Measurements from ENCODE around the gene GYS2.
"Not testable (repeated sequence)": the region's sequence is repeated elsewhere in the genome, so short reads cannot be mapped to it uniquely, and the experiment has no call there.

Gene GYS2

DNA sequence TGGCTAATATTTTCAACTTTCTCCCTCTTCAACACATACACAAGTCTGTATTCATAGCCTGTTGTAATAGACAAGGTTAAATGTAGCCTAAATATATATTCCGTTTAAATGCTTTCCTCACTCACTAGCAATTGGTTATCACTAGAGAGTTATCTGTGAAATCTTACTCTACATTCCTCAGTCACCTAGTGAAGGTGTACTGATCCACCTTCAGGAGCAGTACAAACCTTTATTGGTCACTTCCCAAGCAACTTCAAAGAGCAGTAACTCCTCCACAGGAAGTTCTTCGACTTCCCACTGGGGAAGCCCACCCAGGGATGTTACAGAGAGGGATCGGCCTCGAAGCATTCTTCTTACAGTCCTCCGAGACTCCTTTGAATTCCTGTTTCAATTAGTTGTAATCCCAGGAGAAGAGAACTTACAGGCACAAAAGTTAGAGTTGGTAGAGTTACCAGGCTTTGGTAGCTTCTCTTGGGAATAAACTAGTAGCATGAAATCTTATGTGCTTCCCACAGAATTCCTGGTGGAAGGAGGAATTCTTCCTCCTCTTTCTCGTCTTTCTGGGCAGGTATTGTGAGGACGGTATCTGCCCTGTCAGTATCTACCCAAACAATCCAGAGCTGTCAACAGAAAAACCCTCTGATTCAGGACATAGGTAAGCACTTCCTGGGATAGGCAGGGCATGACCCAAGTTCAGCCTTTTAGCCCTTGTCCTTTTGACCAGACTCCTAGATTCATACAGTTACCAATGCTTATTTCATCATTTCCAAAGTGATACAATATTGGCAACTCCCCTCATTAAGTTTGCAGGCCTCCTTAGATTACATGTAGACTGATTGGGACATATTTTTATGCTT is at the start of gene GYS2:
Gene GYS2, minus strand, starts transcription at position 603 of the 857 bp plus-strand sequence. Its CDS starts 255 bp downstream, at position 348.
- no peak for DNase-seq

DNA sequence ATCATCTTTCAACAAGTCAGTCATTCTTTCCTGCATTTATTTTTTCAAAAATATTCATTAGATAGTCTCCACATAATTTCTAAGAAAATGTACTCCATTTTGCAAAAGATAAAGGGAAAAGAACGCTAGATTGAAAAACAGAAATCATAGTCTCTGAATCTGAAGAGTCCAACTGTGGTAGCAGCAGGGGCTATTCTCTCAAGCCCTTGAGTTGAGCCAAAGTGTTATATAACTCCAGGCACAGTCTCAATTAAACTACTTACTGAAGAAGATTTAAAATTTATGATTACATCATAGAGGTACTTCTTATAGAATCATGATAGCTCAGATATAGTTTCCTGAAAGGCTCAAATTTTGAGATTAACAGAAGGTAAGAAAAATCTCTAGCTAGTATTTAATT is 47.2 kb upstream of the GYS2 start:
- no peak for DNase-seq

DNA sequence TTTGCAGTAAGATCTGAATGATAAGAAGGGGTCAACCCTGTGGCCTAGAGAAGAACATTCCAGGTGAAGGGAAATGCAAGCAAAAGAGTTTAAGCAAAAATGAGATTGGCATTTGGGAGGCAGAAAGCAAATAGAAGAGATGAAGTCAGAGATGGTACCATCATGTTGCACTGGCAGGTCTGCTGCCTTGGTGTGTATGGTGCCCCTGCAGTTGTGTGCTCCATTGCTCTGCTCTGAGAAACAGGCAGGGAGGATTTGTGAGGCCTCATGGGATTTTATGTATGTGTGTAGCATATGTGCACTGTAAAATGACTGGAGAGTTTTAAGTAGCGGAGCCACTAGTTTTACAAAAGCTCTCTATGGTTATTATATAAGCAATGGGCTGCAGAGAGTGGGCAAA is 46.4 kb upstream of the GYS2 start:
- no peak for DNase-seq

DNA sequence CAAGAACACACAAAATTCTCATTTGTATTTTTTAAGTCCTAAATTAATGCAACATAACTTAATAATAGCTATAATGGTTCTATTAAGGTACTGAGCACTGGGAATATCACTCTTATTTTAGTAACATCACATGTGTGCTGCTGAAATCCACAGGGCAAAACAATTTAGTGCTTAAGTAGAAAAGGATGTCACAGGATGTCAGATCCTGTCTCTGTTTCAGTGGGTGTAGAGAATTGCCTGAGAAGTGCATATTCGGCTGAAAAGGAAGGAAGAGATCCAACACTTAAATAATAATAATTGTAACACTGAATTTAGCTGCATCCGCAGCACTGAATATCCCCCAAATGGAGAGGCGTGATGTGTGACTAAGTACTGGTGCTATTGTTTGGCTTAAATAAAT is 44.4 kb upstream of the GYS2 start:
- no peak for DNase-seq

DNA sequence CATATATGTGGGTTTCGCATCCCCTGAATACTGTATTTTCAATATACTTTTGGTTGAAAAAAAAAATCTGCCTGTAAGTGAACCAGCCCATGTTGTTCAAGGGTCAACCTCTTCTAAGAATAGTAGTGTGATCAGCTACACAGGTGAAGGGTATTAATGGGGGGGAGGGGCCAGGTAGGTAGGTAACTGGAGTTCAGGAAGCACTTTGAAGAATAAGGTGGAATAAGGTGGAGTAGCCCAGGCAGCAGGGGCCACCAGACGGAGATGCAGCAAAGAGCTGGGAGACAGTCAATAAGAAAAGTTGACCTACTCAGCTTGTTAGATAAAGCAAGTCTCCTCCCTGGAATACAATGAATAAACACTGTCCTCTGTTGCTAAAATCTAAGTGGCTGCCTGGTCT is 43.7 kb upstream of the GYS2 start:
- DNase-seq: no peak

DNA sequence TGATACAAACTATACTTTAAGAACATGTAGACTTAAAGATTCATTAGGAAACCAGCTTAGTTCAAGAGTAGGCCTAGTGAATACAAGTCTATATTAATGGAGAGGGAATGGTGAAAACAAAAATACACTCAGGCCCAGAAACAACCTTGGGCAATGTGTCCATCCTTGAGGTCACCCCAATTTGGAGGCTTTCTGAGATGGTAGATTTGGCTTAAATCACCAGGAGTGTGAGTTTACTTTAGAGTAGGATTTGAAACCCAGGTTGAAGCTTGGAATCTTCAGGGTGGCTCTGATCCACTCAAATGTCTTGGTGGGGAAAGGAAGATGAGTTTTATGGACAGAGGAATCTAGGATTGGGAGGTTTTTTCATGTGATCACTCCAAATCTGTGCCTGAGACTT is 42.5 kb upstream of the GYS2 start:
- no peak for DNase-seq

DNA sequence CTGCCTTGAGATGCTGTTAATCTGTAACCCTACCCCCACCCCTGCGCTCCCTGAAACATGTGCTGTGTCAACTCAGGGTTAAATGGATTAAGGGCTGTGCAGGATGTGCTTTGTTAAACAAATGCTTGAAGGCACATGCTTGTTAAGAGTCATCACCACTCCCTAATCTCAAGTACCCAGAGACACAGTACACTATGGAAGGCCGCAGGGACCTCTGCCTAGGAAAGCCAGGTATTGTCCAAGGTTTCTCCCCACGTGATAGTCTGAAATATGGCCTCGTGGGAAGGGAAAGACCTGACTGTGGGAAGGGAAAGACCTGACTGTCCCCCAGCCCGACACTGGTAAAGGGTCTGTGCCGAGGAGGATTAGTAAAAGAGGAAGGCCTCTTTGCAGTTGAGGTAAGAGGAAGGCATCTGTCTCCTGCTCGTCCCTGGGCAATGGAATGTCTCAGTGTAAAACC is 40.4 kb upstream of the GYS2 start:
- DNase-seq: not testable (repeated sequence)

DNA sequence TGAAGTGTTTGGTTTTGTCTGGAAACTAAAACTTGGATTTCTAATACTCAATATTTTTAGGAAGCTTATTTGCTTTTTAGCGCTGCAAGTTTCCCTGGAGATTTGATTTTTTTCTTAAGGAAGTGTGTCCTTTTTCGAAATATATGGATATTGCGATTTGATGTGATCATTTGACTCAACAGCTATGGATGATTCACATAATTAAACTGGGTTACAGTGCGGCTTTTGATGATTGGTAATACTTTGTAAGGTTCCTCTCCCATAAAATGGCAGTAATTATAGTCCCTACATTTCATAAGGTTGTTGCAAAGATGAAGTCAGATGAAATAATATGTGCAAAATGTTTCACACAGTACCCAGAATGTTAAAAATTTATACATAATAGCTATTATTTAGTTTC is 39.9 kb upstream of the GYS2 start:
- DNase-seq: no peak

DNA sequence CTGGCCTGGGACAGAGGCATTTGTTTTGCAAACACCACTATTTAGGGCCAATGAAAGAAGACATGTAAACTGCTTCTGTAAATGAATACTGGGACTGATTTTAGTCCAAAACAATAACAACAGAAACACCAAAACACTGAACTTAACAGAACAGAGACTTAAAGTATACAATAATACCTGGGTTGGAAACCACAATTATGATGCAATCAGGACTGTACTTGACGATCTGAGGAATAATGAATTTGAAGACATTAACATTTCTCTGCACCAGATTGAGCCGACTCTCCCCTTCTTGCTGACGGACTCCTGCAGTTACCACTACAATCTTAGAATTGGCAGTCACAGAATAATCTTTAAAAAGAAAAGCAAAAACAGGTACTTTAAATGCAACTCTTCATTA is 39.1 kb upstream of the GYS2 start:
- no peak for DNase-seq

DNA sequence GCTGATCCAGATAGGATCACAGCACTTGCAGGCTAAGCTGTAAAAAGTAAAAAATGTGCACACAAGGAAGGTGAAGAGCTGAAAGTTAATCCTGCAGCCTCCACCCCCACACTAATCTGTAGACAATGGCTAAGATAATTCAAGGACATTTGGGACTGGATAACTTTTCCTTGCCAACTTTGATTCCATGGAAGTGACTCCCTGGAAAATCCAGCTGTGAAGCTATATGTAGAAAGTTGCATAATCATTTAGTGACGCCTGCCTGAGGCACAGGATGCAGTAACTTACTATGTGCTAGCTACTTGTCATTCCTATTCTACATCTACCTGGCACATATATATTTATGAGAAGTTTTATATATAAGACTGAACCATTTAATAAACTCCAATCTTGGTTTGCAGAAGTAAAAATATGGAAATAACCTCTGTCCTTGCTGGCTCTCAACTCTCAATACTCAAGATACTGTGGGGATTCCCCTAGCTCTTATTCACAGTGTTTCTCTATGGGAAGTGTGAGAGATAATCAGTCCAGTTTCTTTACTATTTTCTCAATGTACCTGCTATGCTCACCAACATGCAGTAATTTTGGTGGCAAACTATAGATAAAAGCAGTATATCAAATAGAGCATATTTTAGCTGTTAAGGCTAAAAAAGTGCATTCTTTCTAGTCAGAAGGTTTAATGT is 38.2 kb upstream of the GYS2 start:
- DNase-seq: no peak

DNA sequence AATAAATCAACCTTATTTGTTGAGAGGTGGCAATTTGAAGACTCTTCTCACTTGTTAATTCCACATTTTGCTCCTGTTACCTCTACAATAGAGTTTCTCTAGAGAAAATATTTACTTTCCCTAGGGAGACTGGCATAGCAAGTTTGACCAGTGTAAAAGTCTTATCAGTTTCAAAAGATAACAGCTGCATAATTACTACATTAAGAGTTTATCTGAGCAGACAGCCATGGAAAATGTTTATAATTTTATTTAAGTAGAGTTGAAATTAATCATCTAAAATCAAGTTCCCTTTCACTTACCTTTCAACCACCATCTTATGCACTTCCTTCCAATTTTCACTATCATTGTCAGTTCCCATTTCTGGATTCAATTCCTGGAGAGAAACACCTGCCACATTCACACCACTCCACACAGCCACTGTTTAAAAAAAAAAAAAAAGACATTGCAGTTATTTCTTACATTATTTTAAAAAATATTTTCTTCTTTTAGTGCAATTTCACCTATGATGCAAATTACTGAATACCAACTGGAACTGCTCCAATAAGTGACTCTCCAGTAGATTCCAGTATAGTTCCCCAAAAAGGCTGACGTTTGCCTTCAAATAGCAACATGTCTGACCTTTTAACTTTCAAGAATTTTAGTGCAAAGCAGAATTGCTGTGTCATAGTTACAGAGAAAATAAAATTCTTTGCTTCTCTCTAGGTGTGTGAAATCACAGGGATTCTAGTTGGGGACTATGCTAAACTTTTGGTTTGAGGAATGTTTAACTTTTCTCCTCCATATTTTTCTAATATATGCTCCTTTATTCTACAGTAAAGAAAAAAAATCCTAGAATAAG is 33.6 kb upstream of the GYS2 start:
- no peak for DNase-seq

DNA sequence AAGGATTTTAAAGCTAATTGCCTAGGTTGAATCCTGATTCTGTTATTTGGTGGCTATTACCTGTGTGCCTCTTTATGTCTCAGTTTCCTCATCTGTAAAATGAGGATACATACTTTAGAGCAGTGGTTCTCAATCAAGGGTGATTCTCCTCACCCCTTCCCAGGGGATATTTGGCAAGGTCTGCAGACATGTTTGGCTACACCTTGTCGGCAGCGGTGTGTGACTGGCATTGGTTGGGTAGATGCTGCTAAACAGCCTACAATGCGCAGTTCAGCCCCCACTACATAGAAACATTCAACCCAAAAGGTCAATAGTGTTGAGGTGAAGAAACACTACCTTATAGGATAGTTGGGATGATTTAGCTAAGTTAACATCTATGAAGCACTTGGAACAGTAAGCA is 29.6 kb upstream of the GYS2 start:
- no peak for DNase-seq

DNA sequence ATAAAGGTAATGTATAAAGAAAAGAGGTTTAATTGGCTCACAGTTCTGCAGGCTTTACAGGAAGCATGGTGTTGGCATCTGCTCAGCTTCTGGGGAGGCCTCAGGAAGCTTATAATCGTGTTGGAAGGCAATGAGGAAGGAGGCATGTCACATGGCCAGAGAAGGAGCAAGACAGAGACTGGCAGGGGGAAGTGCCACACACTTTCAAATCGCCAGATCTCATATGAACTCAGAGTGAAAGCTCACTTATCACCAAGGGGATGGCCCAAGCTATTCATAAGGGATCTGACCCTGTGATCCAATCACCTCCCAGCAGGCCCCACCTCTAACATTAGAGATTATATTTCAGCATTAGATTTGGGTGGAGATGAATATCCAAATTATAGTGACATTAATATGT is 26.7 kb upstream of the GYS2 start:
- no peak for DNase-seq

DNA sequence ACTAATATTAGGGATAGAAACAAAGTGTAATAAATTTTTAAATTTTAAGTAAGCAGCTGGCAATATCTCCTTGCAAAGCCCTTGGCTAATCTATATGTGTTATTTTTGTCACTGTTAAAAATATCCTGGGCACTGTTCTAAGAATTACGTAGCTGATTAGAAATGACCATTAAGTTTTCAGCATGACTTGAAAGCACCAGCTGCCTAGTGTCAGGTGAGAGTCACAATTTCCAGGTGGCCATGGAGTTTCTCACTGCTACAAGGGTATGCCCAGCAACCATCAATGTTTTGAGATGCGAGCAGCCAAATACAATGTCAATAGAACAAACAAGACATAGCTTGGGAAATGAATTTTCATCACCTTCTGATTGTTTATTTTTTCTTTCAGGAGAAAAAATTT is 23.3 kb upstream of the GYS2 start:
- no peak for DNase-seq

DNA sequence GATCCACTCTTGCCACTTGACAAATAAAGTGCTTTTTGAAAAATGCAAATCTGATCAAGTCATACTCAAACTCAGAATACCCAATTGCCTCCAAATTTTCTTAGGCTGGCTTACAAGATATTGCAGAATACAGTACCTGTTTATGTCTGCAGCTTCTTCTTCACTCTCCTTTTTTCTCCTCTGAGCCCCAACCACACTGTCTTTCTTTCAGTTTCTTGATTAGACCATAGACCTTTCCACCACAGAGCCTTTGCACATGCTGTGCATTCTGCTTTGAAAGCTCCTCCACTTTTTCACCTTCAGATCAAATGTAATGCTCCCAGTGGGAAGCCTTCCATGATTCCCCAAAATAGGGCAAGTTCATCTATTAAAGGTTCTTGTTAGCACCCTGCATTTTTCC is 13.9 kb upstream of the GYS2 start:
- no peak for DNase-seq

DNA sequence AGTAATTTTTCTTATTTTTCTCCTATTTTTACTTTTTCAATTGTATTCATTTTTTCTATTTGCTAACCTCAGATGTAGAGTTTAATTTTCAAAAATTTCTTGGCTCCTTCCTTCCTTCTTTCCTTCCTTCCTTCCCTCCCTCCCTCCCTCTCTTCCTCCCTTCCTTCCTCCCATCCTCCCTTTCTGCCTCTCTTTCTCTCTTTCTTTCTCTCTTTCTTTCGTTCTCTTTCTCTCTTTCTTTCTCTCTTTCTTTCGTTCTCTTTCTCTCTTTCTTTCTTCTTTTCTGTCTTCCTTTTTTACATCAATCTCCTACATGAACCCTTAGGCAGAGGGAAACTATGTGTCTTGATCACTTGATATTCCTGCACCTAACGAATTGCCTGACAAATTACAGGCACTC is 12.4 kb upstream of the GYS2 start:
- no peak for DNase-seq

DNA sequence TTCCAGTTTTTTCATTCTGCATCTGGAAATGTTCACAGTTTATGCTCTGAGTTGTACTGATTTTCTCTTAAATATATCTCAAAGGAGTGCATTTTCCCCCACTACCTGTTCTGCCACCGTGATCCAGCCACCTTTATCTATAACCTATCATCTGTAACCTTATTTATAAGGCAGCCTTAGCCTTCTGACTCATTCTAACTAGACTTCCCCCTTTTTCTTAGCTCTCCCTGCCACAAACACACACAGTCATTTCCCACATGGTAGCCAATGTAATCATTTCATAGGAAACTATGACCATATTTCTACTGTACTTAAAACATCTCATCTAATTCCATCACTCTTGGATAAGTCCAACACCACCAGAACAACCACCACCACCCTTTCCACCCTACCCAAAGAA is 10.8 kb upstream of the GYS2 start:
- DNase-seq: no peak

DNA sequence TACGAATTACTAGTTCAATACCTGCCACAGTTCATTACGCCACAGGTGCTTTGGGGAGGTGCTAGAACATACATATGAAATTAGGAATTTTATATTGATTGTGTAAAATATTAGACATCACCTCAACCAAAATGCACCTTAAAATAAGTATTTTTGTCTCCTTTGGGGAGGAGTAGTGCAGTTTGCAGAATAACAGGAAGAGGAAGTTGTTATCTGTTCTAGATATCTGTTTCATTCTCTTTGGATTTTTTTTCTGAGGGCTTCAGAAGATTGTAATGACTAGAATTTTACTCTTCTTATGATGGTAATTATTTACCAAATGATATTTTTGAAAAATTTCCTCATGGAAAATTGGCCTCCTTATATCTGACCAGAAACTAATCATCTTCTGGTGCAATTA is 9.9 kb upstream of the GYS2 start:
- DNase-seq: no peak

DNA sequence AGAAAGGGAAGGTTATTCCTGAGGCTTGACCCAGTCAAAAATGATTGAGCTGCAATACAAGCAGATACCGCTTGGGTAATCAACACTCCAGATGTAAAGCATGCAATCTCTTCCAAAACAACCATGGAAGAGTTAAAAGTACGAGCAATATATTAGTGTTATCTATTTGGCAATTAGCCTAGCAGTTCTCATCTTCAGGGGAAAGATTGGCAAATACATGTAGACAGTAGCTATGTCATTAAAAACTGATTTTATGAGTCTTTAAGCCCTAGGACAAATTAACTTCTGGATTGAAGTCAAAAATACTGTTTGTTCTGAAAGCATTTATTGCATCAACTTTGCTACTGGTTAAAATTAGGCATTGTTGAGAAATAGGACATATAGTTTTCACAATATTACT is 9.3 kb upstream of the GYS2 start:
- no peak for DNase-seq

DNA sequence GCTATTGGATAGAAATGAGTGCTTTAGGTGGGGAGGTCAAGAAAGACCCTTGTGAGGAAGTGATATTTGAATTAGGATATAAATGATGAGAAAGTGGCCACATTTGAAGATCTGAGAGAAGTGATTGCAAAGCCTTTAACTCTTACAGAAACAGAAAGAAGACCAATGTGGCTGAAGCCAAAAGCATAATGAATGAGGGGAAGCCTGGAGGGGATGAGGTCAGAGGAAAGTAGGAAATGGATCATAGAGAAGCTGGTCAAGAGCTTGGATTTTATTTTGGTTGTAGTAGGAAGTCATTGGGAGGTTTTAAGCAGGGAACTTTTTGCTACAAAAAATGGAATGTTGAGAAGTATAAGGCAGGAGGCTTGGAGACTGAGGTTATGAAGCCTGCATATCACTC is 3.5 kb upstream of the GYS2 start:
- DNase-seq: no peak

DNA sequence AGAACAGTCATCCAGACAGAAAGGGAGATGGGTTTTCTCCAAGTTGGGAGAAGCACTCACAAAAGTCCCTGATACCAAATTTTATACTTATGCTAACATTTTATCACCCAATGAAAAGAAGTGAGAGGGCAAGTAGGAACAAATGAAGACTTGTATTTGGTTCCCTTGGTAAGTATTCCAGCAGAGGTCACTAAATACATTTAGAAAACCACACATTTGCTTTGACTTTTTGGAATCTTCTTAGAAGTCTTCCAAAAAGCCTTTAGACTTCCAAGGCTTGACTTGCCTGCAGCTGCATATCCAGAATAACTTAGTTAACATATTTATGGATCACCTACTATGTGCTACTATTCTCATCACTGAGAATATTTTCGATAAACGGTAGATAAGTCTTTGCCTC is 3.1 kb upstream of the GYS2 start:
- no peak for DNase-seq

DNA sequence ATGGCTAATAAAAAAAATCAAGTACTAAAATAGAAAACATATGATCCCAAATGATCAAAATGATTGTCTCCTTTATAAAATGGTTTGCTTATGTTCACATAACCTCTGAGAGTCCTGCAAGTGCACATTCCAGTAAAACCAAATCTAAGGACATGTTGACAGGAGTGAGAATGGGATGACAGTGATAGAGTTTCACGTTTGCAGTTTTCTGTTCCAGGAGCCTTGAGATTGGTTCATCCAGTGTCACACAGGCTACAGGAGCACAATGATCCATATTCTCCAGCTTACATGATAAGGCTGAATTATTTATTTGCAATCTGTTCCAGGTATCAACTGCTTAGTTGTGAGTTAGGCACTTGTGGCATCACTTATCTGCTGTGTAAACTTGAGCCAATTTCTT is 1.5 kb upstream of the GYS2 start:
- DNase-seq: no peak

DNA sequence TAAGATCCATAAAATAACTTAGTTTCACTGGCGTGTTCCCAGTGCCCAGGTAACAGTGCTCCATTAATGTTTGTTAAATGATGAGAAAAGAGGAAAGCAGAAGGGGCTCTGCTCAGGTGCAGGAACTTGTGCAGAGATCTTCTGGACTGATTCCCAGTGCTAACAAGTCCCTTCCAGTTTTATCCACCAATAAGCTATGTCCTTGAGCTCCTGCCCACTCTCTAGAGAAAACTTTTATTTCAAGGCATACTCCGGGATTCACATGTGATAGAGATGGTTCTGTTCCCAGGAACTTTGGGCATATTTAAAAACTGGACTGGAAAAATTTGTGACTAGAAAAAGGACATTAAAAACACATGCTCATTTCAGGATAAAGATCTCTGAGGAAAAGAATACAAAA is 1.9 kb downstream of the GYS2 start:
- DNase-seq: no peak

DNA sequence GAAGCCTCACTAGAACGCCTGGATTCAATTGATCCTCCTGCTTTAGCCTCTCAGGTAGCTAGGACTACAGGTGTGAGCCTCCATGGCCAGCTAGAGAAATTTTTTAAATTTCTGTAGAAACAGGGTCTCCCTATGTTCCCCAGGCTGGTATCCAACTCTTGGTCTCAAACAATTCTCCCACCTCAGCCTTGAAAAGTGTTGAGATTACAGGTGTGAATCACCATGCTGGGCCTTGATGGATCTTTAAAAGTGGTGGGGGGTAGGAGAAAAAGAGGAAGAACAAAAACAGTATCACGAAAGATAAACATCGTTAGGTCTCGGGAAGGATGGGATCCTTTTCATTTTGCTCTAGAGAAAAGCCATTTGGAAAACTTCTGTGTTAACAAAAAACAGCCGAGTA is 4.5 kb downstream of the GYS2 start:
- DNase-seq: no peak

Data from activated CD8-positive, alpha-beta memory T cell treated with anti-CD3 and anti-CD28 coated beads for 24 hours (primary cell).